Osteoblast (primary cell): ENCODE results near the gene NIPSNAP3A. TPM values are rescaled to one million over a fixed set of nuclear protein-coding genes. Genes with fewer than 3 reads are reported as not detected.

Experiments used
- DNase-seq: peaks from one replicate; pipeline ENCODE4 v3.0.0; 2011; ENCODE audit warnings: low spot score, mixed read lengths; ENCODE audit not compliant: insufficient read length; ENCODE audit errors: missing footprints
- H2AFZ ChIP-seq: 2 replicates; pipeline ENCODE4 v1.6.0; 2011; ENCODE audit warnings: mild to moderate bottlenecking, low read length
- H3K27ac ChIP-seq: 2 replicates; pipeline ENCODE4 v1.5.1; 2011; ENCODE audit warnings: mild to moderate bottlenecking, low read depth, low read length, moderate library complexity
- H3K27me3 ChIP-seq: 2 replicates; pipeline ENCODE4 v1.6.0; 2012; ENCODE audit warnings: mild to moderate bottlenecking, control low read depth, inconsistent platforms, low read length, moderate library complexity; ENCODE audit not compliant: insufficient read depth
- H3K36me3 ChIP-seq: 2 replicates; pipeline ENCODE4 v1.5.1; 2011; ENCODE audit warnings: mild to moderate bottlenecking, low read length, control low read depth, moderate library complexity; ENCODE audit not compliant: insufficient read depth
- H3K4me1 ChIP-seq: 2 replicates; pipeline ENCODE4 v1.5.1; 2011; ENCODE audit warnings: mild to moderate bottlenecking, low read length, control low read depth, moderate library complexity; ENCODE audit not compliant: insufficient read depth
- H3K4me2 ChIP-seq: 2 replicates; pipeline ENCODE4 v1.6.0; 2011; ENCODE audit warnings: mild to moderate bottlenecking, low read length; ENCODE audit not compliant: insufficient read depth
- H3K4me3 ChIP-seq: fragments of 200-600 bp; sonication (generic); 3 replicates; pipeline ENCODE4 v1.5.1; 2012; ENCODE audit warnings: mild to moderate bottlenecking, low read length, inconsistent platforms; ENCODE audit not compliant: insufficient read depth
- H3K79me2 ChIP-seq: 2 replicates; pipeline ENCODE4 v1.6.0; 2012; ENCODE audit warnings: mild to moderate bottlenecking, low read length, control low read depth, inconsistent platforms; ENCODE audit not compliant: insufficient read depth
- H3K9me3 ChIP-seq: 2 replicates; pipeline ENCODE4 v1.5.1; 2011; ENCODE audit warnings: low read depth, low read length, control low read depth
- H4K20me1 ChIP-seq: 2 replicates; pipeline ENCODE4 v1.6.0; 2012; ENCODE audit warnings: mild to moderate bottlenecking, low read length, control low read depth; ENCODE audit not compliant: insufficient read depth
- CTCF ChIP-seq: IDR thresholded peaks from 2 replicates; pipeline ENCODE4 v1.5.1; 2011; ENCODE audit warnings: mild to moderate bottlenecking, low read depth, low read length, moderate library complexity; ENCODE audit errors: extremely low read depth
- total RNA-seq: library from RNA; depleted of rRNA; stranded (reverse); fragments of >200 nt; gene quantifications from 2 replicates; pipeline ENCODE4 v1.2.3, GENCODE V29; 2012

The NIPSNAP3A gene
- total RNA-seq, 1 donor = 42.7 TPM

DNA sequence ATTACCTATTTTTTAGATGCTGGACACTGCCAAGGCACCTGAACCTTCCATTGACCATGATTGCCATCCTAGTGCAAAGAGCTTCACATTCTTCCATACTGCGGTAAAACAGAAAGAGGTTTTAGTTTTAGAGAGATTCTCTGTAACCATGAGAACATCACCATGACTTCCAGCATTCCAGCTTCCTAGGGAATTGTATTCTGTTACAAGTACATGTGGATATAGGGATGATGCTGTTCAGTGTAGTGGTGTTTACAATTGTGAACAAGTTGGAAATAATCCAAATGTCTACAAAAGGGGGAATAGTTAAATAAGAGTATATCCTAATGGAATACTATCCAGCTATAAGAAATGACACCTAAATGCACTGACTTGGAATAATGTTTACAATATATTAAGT, 38.8 kb downstream of the NIPSNAP3A start:
- H3K27me3 ChIP-seq = no peaks in the 10 kb centered on the region
- peaks cover 19% of the 10 kb centered on the region for H3K36me3 ChIP-seq
- TF ChIP-seq CTCF = no peak

GRCh38 chr9:104787306-104788015, 40.0 kb downstream of the NIPSNAP3A start:
- TF ChIP-seq CTCF = no peak
- peaks cover 19% of the 10 kb centered on the region for H3K36me3 ChIP-seq
- no peak for DNase-seq
- no peaks in the 10 kb centered on the region for H4K20me1 ChIP-seq
- H2AFZ ChIP-seq = no peak overlapping the region
- no peaks in the 10 kb centered on the region for H3K27me3 ChIP-seq
- no peaks in the 10 kb centered on the region for H3K79me2 ChIP-seq
- H3K4me3 ChIP-seq = no peak overlapping the region
- H3K9me3 ChIP-seq = no peaks in the 10 kb centered on the region
- H3K4me2 ChIP-seq = no peak overlapping the region
- no peaks in the 10 kb centered on the region for H3K4me1 ChIP-seq
- H3K27ac ChIP-seq = no peak overlapping the region

More for the DNA sequence above, 38.8 kb downstream of the NIPSNAP3A start:
- no peak for DNase-seq
- Histone ChIP-seq H2AFZ (no peak overlapping the region), H3K4me2 (no peak overlapping the region), H3K79me2 (no peaks in the 10 kb centered on the region), H3K4me1 (no peaks in the 10 kb centered on the region), H3K4me3 (no peak overlapping the region), H4K20me1 (no peaks in the 10 kb centered on the region), H3K27ac (no peak overlapping the region), H3K9me3 (no peaks in the 10 kb centered on the region)

- Histone ChIP-seq H3K27ac (no peak overlapping the region), H3K79me2 (no peaks in the 10 kb centered on the region), H4K20me1 (no peaks in the 10 kb centered on the region), H3K36me3 (peaks cover 24% of the 10 kb centered on the region), H3K27me3 (no peaks in the 10 kb centered on the region), H3K9me3 (no peaks in the 10 kb centered on the region), H2AFZ (no peak overlapping the region), H3K4me3 (no peak overlapping the region), H3K4me2 (no peak overlapping the region), H3K4me1 (no peaks in the 10 kb centered on the region)
- no peak for TF ChIP-seq CTCF
- DNase-seq = no peak
These were observed 40.8 kb downstream of the NIPSNAP3A start for GRCh38 chr9:104788251-104788650.

DNA sequence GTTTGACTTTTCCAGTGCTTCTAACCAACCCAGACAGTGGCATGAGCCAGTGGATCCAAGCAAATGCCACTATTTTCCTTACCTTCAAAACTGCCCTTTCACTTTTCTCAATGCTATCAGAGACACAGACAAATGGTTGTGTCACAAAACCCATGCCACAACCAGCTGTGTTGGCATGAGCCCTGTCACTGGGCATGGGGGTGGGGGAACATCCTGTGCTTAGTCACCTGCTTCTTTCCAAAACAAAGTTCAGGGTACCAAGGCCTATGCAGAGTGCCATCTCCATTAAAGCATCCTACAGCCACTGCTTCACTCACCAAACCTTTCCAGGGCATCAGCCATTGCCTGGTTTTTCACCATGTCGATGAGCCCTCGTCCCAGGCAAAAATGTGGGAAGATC, 46.6 kb downstream of the NIPSNAP3A start:
- Histone ChIP-seq H3K79me2 (no peaks in the 10 kb centered on the region), H3K36me3 (peaks cover 32% of the 10 kb centered on the region), H3K27ac (no peak overlapping the region), H2AFZ (no peak overlapping the region), H3K27me3 (no peaks in the 10 kb centered on the region), H3K9me3 (no peaks in the 10 kb centered on the region), H3K4me2 (no peak overlapping the region), H4K20me1 (no peaks in the 10 kb centered on the region), H3K4me1 (no peaks in the 10 kb centered on the region), H3K4me3 (no peak overlapping the region)
- no peak for TF ChIP-seq CTCF
- no peak for DNase-seq
